DMS79 (cell line): ENCODE data around the gene ARID3B.
A peak's percentile ranks its signal among the peaks of the same experiment; 100 is the strongest.
"Not testable (repeated sequence)": the region's sequence is repeated elsewhere in the genome, so short reads cannot be mapped to it uniquely, and the experiment has no call there.

Experiments used
- DNase-seq: peaks from one replicate; lab custom pipeline; 2025; lab: John Stamatoyannopoulos, UW

ARID3B gene

DNA sequence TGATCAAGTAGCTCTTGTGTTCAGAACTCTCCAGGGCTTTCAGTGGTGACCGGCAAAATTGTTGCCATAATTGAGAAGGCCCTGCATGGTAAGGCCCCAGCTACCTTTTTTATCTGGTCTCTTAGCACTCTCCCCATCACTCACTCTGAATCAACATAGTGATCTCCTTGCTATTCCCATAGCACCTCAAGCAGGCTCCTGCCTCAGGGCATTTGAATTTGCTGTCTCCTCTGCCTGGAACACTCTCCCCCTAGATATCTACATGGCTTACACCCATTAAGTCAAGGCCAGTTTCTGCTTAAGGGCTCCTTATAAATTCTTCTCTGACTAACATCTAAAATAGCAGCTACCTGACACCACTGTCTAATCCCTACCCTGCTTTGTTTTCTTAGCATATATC lies 3.3 kb upstream of the ARID3B start:
- no peak for DNase-seq

DNA sequence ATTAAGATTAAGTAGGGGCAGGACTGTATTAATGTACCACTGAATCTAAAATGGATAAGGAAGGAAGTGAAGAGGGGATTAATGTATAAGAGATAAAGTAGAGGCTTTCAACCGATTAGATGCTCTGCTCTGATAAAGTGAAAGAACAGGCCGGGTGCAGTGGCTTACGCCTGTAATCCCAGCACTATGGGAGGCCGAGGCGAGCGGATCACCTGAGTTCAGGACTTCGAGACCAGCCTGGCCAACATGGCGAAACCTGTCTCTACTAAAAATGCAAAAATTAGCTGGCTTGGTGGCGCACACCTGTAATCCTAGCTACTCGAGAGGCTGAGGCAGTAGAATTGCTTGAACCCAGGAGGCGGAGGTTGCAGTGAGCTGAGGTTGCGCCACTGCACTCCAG lies 1.5 kb upstream of the ARID3B start:
- not testable (repeated sequence) for DNase-seq

DNA sequence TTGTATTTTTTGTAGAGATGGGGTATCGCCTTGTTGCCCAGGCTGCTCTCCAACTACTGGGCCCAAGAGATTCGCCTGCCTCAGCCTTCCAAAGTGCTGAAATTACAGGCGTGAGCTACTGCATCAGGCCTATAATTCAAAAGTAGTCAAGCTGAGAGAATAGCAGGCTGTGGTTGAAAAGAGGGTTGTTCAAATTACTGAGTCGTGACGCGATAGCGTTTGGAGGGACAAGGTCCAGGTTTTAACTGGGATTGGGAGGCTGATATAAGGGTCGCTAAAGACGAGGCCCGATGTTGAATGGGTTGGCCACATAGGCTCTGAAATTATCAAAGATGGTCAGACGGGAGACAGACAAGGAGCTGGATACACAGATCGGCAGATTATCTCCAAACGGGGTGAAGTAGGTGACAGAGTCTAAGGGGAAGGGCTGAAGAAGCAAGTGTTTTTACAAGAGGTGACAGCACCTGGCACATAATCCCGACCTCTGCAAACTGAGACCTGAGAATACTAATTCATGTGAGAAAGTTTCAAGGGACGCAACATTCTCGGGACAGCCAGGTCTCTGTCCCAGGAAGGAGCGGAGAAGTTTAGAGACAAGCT lies 759 bp upstream of the ARID3B start:
- peak; percentile 31 for DNase-seq

DNA sequence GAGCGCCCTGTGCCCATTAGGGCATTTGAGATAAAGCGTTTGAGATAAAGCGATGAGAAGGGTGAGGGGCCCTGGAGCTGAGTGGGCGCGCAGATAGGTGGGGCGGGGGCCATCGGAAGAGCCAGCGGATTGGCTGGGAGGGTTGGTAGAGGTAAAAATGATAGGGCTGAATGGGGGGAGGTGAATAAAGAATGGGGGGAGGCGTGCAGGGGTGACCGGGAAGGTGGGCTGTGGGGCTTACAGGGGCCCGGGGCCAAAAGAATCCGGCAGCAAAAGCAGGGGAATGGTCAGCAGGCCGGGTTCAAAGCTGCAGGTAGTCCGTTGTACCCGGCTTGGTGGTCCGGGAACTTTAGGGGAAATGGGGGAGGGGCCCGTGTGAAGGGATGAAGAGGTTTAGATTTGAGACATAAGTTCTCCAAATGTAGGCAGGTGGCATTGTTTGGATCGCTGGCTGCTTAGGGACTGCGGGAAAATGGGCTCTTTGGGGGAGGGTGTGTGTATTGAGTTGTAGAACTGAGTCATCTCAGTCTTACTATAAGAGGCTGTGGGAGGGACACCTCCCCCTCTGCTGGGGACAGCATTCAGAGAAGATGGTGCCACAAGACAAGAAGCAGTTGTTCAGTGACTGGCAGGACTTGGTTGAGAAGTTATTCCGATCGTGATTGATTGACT lies 610 bp downstream of the ARID3B start:
- no peak for DNase-seq

DNA sequence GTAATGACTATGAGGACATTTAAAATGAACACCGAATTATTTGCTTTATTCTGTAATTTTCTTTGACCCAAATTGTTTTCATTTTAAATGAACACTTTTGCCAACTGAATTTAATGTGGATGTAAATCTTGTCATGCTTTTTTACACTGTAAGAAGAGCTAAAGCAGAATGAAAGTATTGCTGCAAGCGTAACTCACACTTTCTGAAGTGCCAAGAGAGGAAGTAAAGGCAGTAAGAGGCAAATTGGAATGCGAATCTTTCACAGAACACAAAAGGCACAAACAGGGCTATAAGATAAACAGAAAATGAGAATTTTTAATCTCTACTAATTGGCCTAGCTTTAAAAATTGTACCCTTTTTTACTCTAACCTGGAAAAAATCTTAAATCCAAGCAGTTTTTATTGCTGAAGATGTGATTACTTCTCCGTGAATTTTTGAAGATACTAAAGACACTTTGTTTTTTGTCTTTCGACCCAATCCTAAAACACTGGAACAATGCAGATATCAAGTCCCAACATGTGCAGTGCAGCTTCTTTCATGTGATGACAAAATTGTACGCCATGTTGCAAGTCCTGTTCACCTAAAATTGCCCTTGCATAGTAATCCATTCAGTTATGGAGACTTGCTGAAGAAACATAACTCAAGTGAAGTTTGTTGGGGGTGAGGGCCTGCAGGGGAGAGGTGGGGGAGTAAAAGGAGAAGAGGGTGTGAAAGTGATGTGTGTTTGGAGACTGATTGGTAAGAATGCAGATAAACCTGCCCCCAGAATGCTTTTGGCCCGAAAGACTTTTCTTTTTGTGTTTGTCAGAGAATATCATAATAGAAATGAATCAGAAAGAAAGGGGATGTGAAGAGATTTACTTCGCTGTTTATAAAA lies 1.4 kb downstream of the ARID3B start:
- no peak for DNase-seq

DNA sequence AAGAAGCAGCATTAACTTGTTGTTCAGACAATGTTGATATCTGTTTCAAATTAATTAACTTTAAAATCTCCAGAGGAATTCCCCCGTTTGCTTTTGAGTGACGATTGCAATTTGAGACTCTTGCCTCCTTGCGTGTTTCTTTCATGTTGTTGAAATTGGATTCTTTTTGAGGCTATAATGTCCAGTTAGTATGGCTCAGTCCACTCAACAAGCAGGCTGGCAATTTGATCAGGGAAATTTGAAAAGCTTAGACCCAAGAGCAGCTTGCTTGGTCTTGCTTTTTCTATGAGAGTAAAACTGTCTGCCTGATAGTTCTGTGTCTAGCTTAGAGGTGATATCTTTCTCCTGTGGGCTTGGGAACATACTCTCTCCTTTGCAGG lies 2.0 kb downstream of the ARID3B start:
- DNase-seq: no peak

DNA sequence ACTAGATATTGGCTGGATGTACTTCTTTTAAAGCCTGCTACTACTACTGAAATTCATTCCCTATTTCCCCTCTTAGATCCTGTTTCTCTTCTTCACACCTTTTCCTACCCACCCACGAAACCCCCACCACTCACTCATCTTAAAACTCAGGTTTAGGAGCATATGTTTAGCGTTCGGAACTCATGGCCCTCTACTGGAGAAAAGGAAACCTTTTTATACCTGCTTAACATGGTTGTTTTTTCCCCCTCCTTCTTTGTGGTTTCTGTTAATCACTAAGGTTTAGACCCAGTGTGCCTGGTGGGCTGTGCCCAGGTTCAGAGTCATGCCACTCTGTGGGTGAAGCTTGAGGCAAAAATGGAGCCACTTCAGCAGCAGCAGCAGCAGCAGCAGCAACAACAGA lies 2.6 kb downstream of the ARID3B start:
- DNase-seq: no peak

DNA sequence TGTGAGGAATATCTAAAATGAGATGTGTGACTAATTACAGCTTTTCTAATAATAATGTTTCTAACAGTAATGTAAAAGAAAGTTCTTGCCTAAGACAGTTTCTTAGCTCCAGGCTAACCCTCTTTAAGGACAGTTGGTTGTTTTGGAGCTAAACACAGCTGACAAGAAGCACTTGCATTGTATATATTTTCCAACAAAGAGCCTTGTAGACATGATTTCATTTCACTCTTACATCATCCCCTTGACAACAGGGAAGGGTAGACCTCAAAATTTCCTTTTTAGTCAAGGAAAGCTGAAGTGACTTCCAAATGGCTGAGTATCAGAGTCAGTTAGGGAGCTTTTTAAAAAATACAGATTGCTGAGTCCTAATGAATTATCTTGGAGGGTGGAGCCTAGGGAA lies 4.1 kb downstream of the ARID3B start:
- DNase-seq: no peak

DNA sequence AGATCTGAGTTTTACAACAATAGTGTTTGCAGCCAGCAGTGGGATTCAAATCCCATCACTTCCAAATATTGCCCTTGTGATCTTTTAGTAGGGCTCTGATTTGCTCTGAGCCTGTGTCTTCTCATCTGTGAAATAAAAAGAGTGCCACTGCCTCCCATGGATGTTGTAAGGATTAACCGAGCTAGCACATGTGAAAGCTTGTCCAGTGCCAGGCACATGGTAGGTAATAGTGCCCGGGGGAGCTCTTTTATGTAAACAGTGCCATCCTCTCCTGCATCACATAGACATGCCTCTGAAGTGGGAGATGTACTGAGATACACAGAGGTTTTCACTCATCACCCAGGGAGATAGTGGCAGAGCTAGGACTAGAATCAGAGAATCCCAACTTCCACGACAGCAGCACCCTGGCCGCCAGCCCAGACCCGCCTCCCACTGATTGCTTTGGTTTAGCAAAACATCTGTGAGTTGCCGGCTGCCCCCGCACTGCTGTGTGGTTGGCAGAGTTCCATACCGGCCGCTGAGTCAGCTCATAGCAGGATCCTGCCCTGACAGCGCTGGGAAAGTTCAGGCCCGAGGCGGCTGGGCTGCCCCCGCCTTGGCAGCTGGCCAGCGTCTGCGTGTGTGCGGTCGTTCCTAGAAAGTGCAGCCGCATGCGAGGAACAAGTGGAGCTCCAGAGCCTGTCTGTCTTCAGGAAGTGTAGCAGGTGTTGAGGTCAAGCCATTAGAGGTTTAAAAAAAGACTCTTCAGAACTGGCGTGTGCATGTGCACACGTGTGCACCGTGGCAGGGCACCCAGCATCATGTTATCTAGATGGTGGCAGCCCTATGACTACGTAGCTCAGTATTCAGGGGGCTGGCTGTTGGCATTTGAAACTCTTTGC lies 5.0 kb downstream of the ARID3B start:
- DNase-seq: peak; percentile 86

DNA sequence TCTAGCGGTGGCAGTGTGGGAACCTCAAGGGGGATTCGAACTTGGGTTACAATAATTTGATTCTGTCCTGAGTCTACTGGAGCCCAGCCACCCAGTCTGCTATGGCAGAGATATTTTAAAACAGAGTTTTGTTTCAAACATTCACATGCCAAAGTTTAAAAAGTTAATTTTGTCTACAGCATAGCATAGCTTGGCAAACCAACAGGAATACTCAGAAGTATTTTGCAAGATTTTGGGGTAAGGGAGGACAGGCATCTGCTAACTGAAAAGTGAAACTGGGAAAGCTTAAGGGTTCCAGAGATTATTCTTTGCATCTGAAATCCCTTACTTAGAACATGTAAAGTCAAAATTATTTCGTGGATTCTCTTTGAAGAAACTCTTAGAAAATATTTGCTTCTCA lies 6.6 kb downstream of the ARID3B start:
- no peak for DNase-seq

DNA sequence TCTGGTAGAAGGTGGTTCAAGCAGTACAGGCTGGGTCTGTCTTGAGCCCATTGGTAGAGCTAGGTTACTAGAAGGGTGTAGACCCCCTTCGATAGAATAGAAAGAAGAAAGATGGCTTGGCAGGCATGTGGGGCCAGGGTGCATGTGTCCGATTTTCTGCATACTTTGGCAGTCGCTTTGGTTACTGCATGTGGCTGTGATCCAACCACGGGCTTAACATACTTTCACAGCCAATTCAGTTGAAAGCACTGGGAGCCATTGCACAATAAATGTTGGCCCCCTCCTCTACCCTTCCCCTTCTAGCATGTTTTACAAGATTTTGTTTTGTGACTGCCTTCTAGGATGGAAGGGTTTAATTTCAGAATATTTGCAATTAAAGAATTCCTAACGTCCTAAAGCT lies 7.2 kb downstream of the ARID3B start:
- DNase-seq: no peak

DNA sequence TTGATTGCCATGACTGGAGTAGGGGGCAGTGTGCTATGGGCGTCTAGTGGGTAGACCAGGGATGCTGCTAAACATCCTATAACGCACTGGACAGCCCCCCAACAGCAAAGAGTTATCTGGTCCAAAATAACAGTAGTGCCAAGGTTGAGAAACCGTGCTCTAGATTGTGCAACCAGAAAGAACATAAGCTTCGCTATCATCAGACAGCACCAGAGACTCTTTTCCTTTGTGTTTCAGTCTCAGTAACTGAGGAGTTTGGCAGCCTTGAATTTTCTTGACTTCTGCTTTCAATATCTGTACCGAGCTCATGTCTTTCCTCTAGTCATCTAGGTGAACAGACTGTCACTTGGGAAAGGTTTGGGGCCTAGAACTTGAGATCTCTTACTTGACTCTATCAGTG lies 8.8 kb downstream of the ARID3B start:
- no peak for DNase-seq

DNA sequence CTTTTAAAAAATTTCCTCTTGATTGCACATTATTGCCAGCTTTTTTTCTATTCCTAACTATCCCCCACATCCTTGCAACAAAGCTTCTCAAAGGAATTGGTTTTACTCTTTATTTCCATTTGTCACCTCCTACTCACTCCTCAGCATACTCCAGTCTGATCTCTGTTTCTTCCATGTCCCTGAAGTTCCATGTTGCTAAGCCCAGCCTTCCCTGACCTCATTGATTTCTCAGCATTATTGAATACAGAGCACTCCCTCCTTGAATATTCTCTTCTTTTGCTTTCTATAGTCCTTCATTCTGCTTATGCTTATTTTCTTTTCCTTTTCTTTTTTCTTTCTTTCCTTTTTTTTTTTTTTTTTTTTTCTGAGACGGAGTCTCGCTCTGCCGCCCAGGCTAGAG lies 10.7 kb downstream of the ARID3B start:
- DNase-seq: no peak

DNA sequence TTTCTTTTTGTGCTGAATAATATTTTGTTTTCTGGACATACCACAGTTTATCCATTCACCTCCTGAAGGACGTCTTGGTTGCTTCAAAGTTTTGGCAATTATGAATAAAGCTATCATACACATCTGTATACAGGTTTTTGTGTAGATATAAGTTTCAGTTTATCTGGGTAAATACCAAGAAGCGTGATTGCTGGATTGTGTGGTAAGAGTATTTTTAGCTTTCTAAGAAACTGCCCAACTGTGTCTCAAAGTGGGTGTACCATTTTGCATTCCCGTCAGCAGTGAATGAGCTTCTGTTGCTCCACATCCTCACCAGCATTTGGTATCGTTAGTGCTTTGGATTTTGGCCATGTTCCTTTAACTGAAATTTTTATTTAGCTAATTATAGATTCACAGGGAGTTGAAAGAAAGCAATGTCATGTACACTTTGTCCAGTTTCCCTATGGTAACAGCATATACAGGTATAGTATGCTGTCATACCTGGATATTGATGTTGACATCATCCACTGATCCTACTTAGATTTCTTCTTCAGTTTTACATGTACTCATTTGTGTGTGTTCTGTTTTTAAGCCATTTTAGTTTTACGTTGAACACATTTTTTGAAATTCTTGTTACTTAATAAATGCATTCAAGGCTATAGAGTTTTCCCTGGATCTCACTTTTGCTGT lies 11.9 kb downstream of the ARID3B start:
- DNase-seq: no peak

DNA sequence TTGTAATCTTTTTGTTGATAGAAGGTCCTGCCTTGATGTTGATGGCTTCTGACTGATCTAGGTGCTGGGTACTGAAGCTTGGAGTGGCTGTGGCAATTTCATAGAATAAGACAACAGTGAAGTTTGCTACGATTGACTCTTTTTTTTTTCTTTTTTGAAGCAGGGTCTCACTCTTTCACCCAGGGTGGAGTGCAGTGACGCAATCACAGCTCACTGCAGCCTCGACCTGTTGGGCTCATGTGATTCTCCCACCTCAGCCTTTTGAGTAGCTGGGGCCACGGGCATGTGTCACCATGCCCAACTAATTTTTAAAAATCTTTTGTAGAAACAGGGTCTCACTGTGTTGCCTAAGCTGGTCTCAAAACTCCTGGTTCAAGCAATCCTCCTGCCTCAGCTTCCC lies 14.2 kb downstream of the ARID3B start:
- no peak for DNase-seq

DNA sequence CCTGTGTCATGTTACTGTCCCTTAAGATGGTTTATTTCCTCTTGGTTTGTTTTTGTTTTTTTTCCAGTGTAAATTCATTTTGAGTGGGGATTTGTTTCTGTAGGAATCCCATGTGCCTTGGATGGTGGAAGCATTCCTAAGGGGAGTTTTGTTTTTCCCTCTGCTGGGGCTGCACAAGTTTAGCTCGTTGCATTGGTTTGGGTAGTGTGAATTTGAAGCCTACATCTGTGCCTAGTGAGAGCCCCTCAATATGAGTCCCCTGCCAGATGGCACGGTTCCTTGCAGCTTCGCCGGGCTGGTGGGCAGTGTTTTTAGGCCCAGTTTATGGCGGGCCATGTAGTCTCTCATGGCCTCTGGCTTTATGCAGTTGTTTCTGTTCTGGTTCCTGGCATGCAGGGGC lies 17.7 kb downstream of the ARID3B start:
- DNase-seq: no peak

DNA sequence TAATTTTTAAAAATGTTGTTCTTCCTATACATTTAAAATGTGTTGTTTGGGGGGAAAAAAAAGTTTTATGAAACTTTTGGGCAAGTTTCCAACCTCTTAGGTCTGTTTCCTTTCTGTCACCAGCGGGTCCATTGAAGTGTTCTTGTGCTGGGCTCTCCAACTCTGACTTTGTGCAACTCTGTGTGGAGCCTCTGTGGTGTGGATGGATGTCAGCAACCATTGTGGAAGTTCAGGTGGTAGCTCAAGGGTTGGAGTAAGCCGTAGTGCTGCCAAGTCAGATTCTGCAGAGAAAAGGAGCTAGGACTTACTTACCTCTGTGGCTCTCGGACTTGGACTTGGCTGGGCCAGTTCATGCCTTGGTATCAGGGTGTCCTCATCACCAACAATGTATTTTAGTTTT lies 22.4 kb downstream of the ARID3B start:
- no peak for DNase-seq

DNA sequence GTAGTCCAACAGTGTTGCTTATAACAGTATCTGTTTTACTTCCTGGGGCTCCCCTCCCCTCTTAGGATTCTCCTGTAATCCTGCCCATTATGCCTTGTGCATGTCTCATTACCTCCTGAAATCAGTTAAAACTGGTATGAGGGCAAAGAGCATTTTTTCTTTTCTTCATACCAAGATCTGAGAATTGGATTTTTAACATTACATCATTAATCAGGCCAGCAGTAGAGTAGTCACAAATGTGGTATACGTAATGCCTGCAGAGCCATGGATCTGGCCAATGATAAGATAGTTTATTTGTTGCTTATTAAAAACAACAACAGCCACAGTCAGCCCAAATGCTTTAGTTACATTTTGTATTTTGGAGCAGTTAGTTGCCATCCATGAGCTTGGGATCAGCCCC lies 23.2 kb downstream of the ARID3B start:
- no peak for DNase-seq

DNA sequence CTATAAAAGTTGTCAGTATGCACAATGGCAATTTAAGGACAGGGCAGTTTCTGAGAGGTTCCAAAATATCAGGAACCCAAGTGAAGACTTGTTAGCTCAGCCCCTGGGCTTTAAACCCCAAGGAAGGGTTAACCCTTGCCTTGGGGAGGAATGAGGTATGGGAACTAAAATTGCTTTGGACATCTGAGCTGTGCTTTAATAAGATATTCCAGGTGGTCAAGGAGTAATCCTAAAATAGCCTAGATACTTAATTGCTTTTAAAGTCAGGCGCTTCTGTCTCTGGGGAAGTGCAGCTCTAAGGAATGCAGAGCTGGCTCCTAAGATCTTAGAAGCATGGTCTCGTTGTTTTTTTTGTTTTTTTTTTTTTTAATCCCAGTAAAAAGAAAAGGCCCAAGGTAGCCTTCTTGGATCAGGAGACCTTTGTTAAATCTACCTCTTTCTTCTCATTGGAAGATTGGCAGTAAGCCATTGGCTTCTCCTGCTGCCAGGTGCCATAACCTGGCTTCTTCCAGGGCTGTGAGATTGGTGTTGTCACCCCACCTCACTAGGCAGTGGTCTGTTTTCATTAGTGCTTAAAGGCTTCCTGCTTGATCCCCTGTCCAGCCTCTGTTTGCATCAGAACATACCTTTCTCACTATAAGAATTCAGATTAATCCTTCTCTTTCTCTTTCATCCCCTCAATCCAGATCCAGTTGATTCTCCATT lies 24.5 kb downstream of the ARID3B start:
- DNase-seq: no peak

DNA sequence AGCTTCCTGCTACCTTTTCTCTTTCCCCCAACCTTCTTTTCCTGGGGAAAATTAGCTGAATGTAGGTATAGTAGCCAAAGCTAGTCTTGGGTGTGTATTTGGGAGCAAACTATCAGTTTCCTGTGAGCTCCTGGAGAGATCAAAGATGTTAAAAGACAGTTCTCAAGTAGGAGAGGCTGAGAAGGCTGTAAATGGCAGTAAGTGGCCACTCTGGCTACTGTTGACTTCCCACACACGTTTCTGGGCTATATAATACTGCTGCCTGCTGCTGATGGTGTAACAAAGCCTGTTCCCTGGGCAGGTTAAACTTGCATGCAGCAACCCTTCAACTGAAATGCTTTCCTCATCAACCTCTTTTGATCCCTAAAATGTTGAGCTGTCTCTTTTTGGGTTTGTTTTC lies 27.6 kb downstream of the ARID3B start:
- no peak for DNase-seq

DNA sequence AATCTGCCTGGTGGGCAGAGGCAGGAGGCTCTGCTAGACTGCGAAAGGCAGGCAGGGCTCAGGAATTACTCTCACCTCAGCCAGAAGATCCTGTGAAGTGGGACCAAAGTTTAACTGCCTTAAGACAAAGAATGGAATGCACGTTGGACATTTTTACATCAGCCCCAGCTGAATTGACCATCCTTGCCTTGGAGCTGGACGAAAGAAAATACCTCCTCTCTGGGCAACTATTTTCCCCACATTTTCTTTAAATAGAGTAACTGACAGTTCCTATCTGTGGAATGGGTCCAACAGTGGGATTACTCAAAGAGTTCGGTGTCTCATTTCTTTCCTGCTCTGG lies 28.7 kb downstream of the ARID3B start:
- no peak for DNase-seq
